ENCODE data around the gene SLC14A1. TPM values are rescaled to one million over a fixed set of nuclear protein-coding genes. Genes with fewer than 3 reads are reported as not detected.

Gene SLC14A1
- total and polyA plus RNA-seq, 8 donors = 0.20 to 4.2 (median 3.1) TPM; not detected in 3

GRCh38 chr18:45761512-45762114 is 37.6 kb downstream of the SLC14A1 start:
- Histone ChIP-seq H3K4me3 (no peak overlapping the region), H3K27ac (no peak overlapping the region), H3K27me3 (no peaks in the 10 kb centered on the region), H3K9me3 (no peaks in the 10 kb centered on the region), H3K4me1 (no peaks in the 10 kb centered on the region), H3K36me3 (no peaks in the 10 kb centered on the region)
- 49 to 65% (median 61%) methylated on average over 6 of the region's 6 CpGs for WGBS, 5 donors
- intact Hi-C loops (cut with DNase I; ENCODE audit: low total_unique reads) = no loop called here
- no peak for TF ChIP-seq EP300 (IDR thresholded peaks at IDR 0.05)
- TF ChIP-seq POLR2A (IDR thresholded peaks at IDR 0.05) = no peak
- TF ChIP-seq CTCF (IDR thresholded peaks at IDR 0.05) = no peak
- no peak for TF ChIP-seq POLR2AphosphoS5 (IDR thresholded peaks at IDR 0.05)
- no peak for DNase-seq

DNA sequence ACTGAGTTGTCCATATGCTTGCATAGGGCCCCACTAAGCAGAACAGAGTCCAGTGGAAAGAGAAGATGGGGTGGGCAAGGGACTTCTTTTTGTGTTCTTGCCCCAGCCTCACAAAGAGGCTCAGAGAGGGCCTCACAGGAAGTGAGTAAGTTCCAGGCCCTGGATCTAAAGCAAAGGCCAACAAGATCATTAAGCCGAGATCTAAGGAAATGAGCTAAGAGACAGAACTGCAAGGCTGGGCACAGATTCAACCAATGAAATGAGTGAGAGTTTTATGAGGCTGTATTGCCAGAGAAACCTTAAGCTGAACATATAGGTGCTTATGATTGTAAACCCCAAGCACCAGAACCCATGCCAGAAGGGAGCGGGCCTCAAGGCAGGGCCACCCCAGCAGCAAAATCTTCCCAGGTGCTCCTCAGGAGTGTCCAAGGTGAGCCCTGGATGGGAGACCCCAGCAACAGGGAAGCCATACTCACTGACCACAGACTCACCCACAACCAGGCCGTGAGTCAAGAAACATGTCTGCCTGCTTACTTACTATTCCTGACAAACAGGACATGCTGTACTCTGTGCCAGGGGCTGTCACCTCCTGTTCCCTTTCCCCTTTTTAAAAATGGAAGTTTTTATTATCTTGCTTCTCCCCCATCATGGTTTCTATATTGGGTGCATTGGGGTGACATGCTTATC is 40.2 kb downstream of the SLC14A1 start:
- intact Hi-C loops (cut with DNase I; ENCODE audit: low total_unique reads) = no loop called here
- 70 to 85% (median 78%) methylated on average over 3 of the region's 3 CpGs for WGBS, 5 donors
- DNase-seq = no peak
- H3K36me3 ChIP-seq = no peaks in the 10 kb centered on the region
- TF ChIP-seq POLR2AphosphoS5 (IDR thresholded peaks at IDR 0.05) (no peak), CTCF (IDR thresholded peaks at IDR 0.05) (no peak), EP300 (IDR thresholded peaks at IDR 0.05) (no peak), POLR2A (IDR thresholded peaks at IDR 0.05) (no peak)
- peaks cover 0 to 2% (median 0%) of the 10 kb centered on the region in 3 donors for H3K27me3 ChIP-seq
- no peaks in the 10 kb centered on the region for H3K4me1 ChIP-seq
- H3K9me3 ChIP-seq = no peaks in the 10 kb centered on the region
- H3K4me3 ChIP-seq = no peak overlapping the region
- no peak overlapping the region for H3K27ac ChIP-seq

GRCh38 chr18:45765796-45766195 is 41.8 kb downstream of the SLC14A1 start:
- Histone ChIP-seq H3K4me1 (no peaks in the 10 kb centered on the region), H3K27ac (no peak overlapping the region), H3K9me3 (no peaks in the 10 kb centered on the region), H3K4me3 (no peak overlapping the region), H3K27me3 (peaks cover 0 to 5% (median 0%) of the 10 kb centered on the region in 3 donors), H3K36me3 (no peaks in the 10 kb centered on the region)
- intact Hi-C loops (cut with DNase I; ENCODE audit: low total_unique reads) = no loop called here
- 38 to 84% (median 69%) methylated on average over 2 of the region's 2 CpGs for WGBS, 5 donors
- TF ChIP-seq POLR2AphosphoS5 (IDR thresholded peaks at IDR 0.05) (no peak), EP300 (IDR thresholded peaks at IDR 0.05) (no peak), CTCF (IDR thresholded peaks at IDR 0.05) (no peak), POLR2A (IDR thresholded peaks at IDR 0.05) (no peak)
- no peak for DNase-seq

DNA sequence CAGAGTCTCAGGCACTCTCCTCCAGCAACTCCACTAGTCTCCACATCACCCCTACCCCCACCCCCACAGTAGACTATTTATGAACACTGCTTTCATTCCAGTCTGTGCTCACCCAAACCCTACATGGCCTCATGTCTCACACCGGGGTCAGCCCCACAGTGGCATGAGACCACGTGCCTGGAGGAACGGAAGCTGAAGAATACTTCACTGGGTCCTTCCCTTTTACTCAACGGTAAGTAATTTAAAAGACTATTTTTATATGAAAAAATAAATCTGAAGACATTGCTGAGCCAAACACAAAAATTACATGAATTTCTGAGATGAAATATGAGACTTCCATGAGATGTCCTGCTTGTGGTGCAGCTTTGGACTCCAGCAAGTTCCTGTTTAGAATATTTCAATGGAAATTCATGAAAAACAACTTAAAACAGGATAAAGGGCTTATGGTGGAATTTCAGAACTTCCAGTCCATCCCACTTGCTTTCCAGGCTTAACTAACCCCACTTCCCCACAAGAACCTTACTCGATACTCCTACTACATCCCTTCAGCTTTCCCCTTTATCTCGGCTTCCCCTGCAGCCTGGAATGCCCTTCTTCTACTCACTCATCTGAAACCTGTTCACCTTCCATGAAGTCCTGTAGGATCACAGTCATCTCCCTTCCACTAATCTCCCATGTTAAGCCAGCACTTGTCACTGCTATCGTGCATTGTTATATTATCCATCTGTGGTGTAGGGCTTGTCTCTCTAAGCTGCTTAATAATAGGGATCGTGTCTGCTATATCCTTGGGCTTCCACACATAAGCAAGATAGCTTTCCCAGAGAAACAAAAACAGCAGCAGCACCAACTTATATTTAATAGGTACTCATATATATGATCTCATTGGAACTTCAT is 47.9 kb downstream of the SLC14A1 start:
- Histone ChIP-seq H3K4me1 (peaks cover 0 to 17% (median 11%) of the 10 kb centered on the region in 4 donors), H3K4me3 (no peak overlapping the region), H3K9me3 (no peaks in the 10 kb centered on the region), H3K27me3 (peaks cover 0 to 5% (median 0%) of the 10 kb centered on the region in 3 donors), H3K27ac (no peak overlapping the region), H3K36me3 (no peaks in the 10 kb centered on the region)
- WGBS, 5 donors = 73 to 80% (median 79%) methylated on average over 8 of the region's 8 CpGs
- intact Hi-C loops (cut with DNase I; ENCODE audit: low total_unique reads) = no loop called here
- TF ChIP-seq POLR2A (IDR thresholded peaks at IDR 0.05) (no peak), CTCF (IDR thresholded peaks at IDR 0.05) (no peak), POLR2AphosphoS5 (IDR thresholded peaks at IDR 0.05) (no peak), EP300 (IDR thresholded peaks at IDR 0.05) (no peak)
- no peak for DNase-seq

All from stomach (tissue), 9 donors.